Heart right ventricle (tissue), 16 donors: ENCODE data around the gene GNAI1. TPM values are rescaled to one million over a fixed set of nuclear protein-coding genes. Genes with fewer than 3 reads are reported as not detected.

Experiments
- ATAC-seq, 8 donors: fragments of 200-7000 bp; cut with Tn5 transposase; one replicate each; pipeline ENCODE4 v1.9.1; 2020; ENCODE audit warnings: mild to moderate bottlenecking in 8 of 8, moderate library complexity in 8 of 8, moderate number of reproducible peaks in 1 of 8
- DNase-seq, 2 donors: peaks; one replicate each; pipeline ENCODE4 v3.0.0-alpha.2; 2020
- H3K27ac ChIP-seq, 10 donors: fragments of 200-600 bp; sonication (generic) in 2 of 10; one replicate each; pipeline versions ENCODE4 v1.5.0 to v1.8.0; 2020 to 2022; ENCODE audit warnings: mild to moderate bottlenecking in 3 of 10
- H3K27me3 ChIP-seq, 7 donors: fragments of 200-600 bp; one replicate each; pipeline ENCODE4 v1.8.0; 2021 to 2022; ENCODE audit warnings: mild to moderate bottlenecking in 2 of 7
- H3K36me3 ChIP-seq, 9 donors: fragments of 200-600 bp; sonication (generic) in 1 of 9; one replicate each; pipeline versions ENCODE4 v1.5.0 to v1.8.0; 2020 to 2022; ENCODE audit warnings: mild to moderate bottlenecking in 2 of 9
- H3K4me1 ChIP-seq, 9 donors: fragments of 200-600 bp; sonication (generic) in 1 of 9; one replicate each; pipeline versions ENCODE4 v1.5.0 to v1.8.0; 2020 to 2022; ENCODE audit warnings: mild to moderate bottlenecking in 4 of 9
- H3K4me3 ChIP-seq, 10 donors: fragments of 200-600 bp; sonication (generic) in 2 of 10; one replicate each; pipeline versions ENCODE4 v1.5.0 to v1.8.0; 2020 to 2022; ENCODE audit warnings: mild to moderate bottlenecking in 7 of 10, moderate library complexity in 2 of 10
- H3K9me3 ChIP-seq, 11 donors: fragments of 200-600 bp in 10 of 11; sonication (generic) in 2 of 11; one replicate each; pipeline versions ENCODE4 v1.5.0 to v1.8.0; 2013 to 2022; ENCODE audit warnings: mild to moderate bottlenecking in 2 of 11, control low read depth in 1 of 11, moderate library complexity in 1 of 11
- CTCF ChIP-seq, 9 donors: fragments of 200-600 bp; sonication (generic) in 2 of 9; IDR thresholded peaks; one replicate each; pipeline versions ENCODE4 v1.5.0 to v1.8.0; 2021 to 2022; ENCODE audit warnings: antibody characterized with exemption in 9 of 9, mild to moderate bottlenecking in 5 of 9, moderate library complexity in 1 of 9
- WGBS, 2 donors: extraction: QIAGEN DNeasy Blood & Tissue Kit; methylation state at CpG; one replicate each; pipeline ENCODE4 v1.1.7; 2013; ENCODE audit warnings: inconsistent platforms in 1 of 2; 5-methylcytosine and 5-hydroxymethylcytosine counted together
- intact Hi-C, 10 donors: fragments of 100-400 bp; cut with DNase I; formaldehyde crosslinking; loops; one replicate each; pipeline versions ENCODE4 v1.11.1 to v1.14.2; 2022
- polyA plus RNA-seq, 2 donors: library from polyadenylated mRNA; stranded (reverse); fragments of 200-250 nt; gene quantifications; one replicate each; pipeline ENCODE4 v1.2.3, GENCODE V29; 2013
- total RNA-seq, 10 donors: library from RNA; stranded (reverse); fragmentation: NEBNext Ultra II Directional in 3 of 10; extraction: Animal tissue kit (Norgen Biotek cat#: 25700) in 3 of 10; gene quantifications; one replicate each; pipeline versions ENCODE4 v1.2.1 to v1.2.4, GENCODE V29; 2021 to 2023
- donor health status: Arrhythmogenic right ventricular cardiomyopathy.
- donor health status: ischemic (EF 13 %, LVEDD 7.1; RV severe dilation, severe dysfunction).
- donor health status: healthy with polysubstance abuse.
- donor health status: DM: no; HTN: yes; CAD: no.
- donor health status: DM: no; HTN: no; CAD: no.
- donor health status: ischemic (EF 25% LVEDD 6.9; RV normal size, moderate dysfunction).
- donor health status: ischemic (EF 25% LVEDD 5.7; RV mildly dilated, moderate dysfunction).
- donor health status: healthy.
- donor health status: DM: yes; HTN: yes; CAD: no.
- donor health status: Ischemic cardiomyopathy.
- donor health status: ischemic (EF 35%, LVEDD 5.7; RV mildly dilated, moderate dysfunction).
- donor health status: nonischemic (EF 11% LVEDD 7.7; RV severe dilation, severe dysfunction).
- donor health status: DM: yes; HTN: yes; CAD: no.
- donor health status: PGD.
- donor health status: ischemic (EF 29% LVEDD 5.4; RV normal size, mild dysfunction).
- donor health status: nonischemic (EF 23%, LVEDD 6.1; RV moderate dilation, normal function).

GNAI1 gene
- total and polyA plus RNA-seq, 12 donors: 5.5 to 19.9 (median 12.5) TPM

- intact Hi-C loops: loop anchor here in 1 of 10 donors (10.0 kb wide), 1 partner anchor 59 kb away; no protein-coding TSS in a partner anchor
- Histone ChIP-seq H3K9me3 (no peaks in the 10 kb centered on the region), H3K27me3 (no peaks in the 10 kb centered on the region), H3K4me3 (peak overlapping the region in 1 of 10 donors; percentile 14), H3K36me3 (no peaks in the 10 kb centered on the region), H3K4me1 (no peaks in the 10 kb centered on the region), H3K27ac (no peak overlapping the region)
- WGBS, 2 donors: 66 to 68% methylated on average over 4 of the region's 4 CpGs
- DNase-seq: no peak
- no peak for TF ChIP-seq CTCF (IDR thresholded peaks at IDR 0.05)
- peak in 4 of 8 donors; percentile 17 to 42 (median 31) for ATAC-seq
Measured at GRCh38 chr7:80263333-80263732, 128.7 kb downstream of the GNAI1 start.

- H3K4me1 ChIP-seq: no peaks in the 10 kb centered on the region
- no peak for TF ChIP-seq CTCF (IDR thresholded peaks at IDR 0.05)
- no peak overlapping the region for H3K4me3 ChIP-seq
- intact Hi-C loops: loop anchor here in 1 of 10 donors (10.0 kb wide), 1 partner anchor 59 kb away; no protein-coding TSS in a partner anchor
- ATAC-seq (no peak), DNase-seq (no peak)
- no peaks in the 10 kb centered on the region for H3K9me3 ChIP-seq
- H3K27me3 ChIP-seq: no peaks in the 10 kb centered on the region
- WGBS, 2 donors: 78 to 79% methylated on average over 2 of the region's 2 CpGs
- H3K27ac ChIP-seq: no peak overlapping the region
- no peaks in the 10 kb centered on the region for H3K36me3 ChIP-seq
Measured at GRCh38 chr7:80263821-80264220, 129.2 kb downstream of the GNAI1 start.

- intact Hi-C loops: loop anchor here in 1 of 10 donors (10.0 kb wide), 1 partner anchor 60 kb away; no protein-coding TSS in a partner anchor
- DNase-seq (no peak), ATAC-seq (no peak)
- no peak overlapping the region for H3K4me3 ChIP-seq
- H3K4me1 ChIP-seq: no peaks in the 10 kb centered on the region
- 52 to 70% methylated on average over 6 of the region's 6 CpGs for WGBS, 2 donors
- H3K36me3 ChIP-seq: no peaks in the 10 kb centered on the region
- H3K27ac ChIP-seq: no peak overlapping the region
- no peaks in the 10 kb centered on the region for H3K9me3 ChIP-seq
- H3K27me3 ChIP-seq: no peaks in the 10 kb centered on the region
- TF ChIP-seq CTCF (IDR thresholded peaks at IDR 0.05): no peak
Measured at GRCh38 chr7:80264769-80265495, 130.3 kb downstream of the GNAI1 start.

DNA sequence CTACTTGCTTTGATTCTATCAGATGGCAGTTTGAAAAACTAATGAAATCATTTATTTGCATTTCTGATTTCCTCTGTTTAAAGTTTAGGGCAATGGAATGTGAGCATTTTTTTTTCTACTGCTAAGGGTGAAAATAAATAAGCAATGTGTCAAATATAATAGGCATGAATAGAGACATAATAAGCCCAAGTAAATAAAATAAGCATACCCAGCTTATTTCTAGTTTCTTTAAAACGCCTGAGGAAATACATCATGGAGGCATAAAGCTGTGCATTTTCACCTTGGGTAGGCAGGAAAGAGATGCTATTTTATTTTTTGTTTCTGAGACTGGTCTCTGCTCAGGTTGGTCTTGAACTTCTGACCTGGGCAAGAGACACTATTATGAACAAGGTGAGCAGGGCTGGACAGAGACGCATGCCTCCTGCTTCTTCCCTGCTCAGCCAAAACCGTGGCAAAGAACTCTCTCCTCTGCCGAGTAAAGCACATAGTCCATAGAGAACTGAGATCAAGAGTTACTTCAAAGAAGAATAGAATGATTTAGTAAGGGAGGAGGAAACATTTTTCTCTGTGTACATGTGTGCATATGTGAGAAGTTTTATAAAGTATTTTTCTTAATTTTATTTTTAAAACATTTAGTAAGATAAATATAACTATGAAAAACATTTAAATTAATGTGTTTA is 138.1 kb downstream of the GNAI1 start:
- ATAC-seq: no peak
- no peak overlapping the region for H3K4me3 ChIP-seq
- H3K27me3 ChIP-seq: no peaks in the 10 kb centered on the region
- no peak overlapping the region for H3K27ac ChIP-seq
- TF ChIP-seq CTCF (IDR thresholded peaks at IDR 0.05): no peak
- H3K9me3 ChIP-seq: no peaks in the 10 kb centered on the region
- H3K36me3 ChIP-seq: no peaks in the 10 kb centered on the region
- peaks cover 0 to 35% (median 16%) of the 10 kb centered on the region in 9 donors for H3K4me1 ChIP-seq
- intact Hi-C loops: loop anchor here in 1 of 10 donors (10.0 kb wide), 1 partner anchor 48 kb away; no protein-coding TSS in a partner anchor
- WGBS, 2 donors: 68% methylated on average over 4 of the region's 4 CpGs
- no peak for DNase-seq
